HG03521 (cell line): ENCODE data around the gene COL27A1.

Experiments
- ATAC-seq: cut with Tn5 transposase; IDR thresholded peaks from one replicate; pipeline ENCODE4 v1.9.1; 2021; ENCODE audit warnings: mild to moderate bottlenecking, moderate library complexity; ENCODE audit not compliant: unreplicated experiment

Gene COL27A1

GRCh38 chr9:114141553-114142402 is 13.6 kb upstream of the COL27A1 start:
- no peak for ATAC-seq

DNA sequence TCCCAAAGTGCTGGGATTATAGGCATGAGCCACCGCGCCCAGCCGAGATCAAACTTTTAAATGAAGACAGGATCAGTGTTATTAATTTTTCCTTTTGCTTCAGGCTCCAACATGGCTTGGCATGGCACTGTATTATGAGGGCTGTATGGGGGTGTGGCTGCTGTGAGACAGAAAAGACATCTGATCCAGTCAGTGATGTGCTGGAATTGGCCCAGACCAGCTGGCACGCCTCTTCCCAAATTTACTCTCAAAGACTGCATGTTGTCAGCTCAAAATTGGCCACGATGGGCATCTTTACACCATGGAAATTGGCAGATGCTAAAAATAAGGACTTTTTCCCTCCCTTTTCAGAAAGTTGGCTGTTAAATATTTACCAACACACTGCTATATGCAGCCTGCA is 12.1 kb upstream of the COL27A1 start:
- no peak for ATAC-seq

DNA sequence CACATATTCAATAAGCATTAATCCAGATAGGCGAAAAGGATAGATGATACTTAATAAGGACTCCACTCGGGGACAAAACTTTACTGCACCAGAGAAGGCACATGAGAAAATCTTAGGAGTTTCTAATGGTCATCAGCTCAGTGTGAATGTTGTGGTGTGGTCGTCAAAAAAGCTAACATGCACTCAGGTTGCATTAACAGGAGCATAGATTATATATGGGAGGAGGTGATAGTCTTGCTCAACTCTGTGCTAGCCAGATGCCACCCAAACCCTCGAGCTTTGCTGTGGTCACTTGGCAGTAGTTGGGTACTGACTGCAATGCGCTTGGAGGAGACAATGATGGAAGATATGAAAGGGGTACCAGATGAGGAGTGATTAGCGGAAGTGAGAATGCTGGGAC is 8.6 kb upstream of the COL27A1 start:
- ATAC-seq = no peak

DNA sequence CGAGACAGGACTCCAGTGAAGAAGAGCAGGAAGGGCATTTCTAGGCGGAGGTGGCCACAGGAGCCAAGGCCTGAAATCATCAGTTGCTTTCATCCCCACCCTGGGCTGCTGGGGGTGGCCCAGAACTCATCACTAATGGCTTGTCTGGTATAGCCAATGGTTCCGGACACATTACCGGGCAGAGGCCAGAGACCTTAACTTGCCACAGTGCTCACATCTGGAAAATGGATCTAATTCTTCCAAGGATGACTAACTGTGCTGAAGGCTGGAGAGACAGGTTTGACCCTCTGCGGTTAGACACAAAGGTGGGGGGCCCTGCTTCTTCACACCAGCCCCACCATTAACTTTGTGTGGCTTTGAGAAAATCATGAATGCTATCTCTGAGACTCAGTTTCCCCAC is 6.2 kb upstream of the COL27A1 start:
- no peak for ATAC-seq

GRCh38 chr9:114149765-114150340 is 5.5 kb upstream of the COL27A1 start:
- ATAC-seq = no peak

- no peak for ATAC-seq
These were observed 4.7 kb upstream of the COL27A1 start for GRCh38 chr9:114150608-114151007.

- no peak for ATAC-seq
These were observed 3.8 kb upstream of the COL27A1 start for GRCh38 chr9:114151426-114151956.

- ATAC-seq = no peak
These were observed 1.4 kb upstream of the COL27A1 start for GRCh38 chr9:114153761-114154599.

GRCh38 chr9:114154600-114155102 is 686 bp upstream of the COL27A1 start:
- ATAC-seq = no peak

GRCh38 chr9:114155995-114156656 is 789 bp downstream of the COL27A1 start:
- ATAC-seq = no peak

GRCh38 chr9:114156657-114157421 is 1.5 kb downstream of the COL27A1 start:
- no peak for ATAC-seq

DNA sequence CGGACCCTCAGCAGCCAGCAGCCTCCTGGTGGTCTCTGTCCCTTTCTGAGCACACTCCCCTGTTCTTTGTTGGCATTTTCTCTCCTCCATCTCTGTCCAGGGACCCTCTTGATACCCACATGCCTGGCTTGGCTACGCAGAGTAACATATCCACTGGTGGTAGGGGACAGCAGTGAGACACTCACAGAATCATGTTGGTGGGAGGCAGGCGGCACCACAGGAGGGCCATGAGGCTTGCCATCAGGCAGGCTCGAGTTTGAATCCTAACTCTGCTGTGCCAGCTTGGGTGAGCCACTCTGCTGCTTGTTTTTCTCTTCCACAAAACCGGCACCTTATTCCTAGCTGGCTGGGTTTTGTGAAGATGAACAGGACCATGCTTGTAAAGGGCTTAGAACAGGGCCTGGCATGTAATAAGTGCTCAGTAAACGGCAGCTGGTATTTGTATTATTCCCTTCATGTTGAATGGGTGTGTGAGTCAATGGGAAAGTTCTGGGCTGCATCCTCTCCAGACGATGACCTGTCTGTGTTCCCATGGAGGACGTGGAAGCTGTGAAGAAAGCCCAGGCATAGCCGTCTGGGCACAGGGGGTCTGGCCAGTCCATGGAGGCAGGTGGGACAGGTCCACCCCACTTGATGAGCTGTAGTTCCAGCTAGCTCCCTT is 2.3 kb downstream of the COL27A1 start:
- ATAC-seq = no peak

GRCh38 chr9:114158482-114159130 is 3.3 kb downstream of the COL27A1 start:
- ATAC-seq = no peak

- ATAC-seq = no peak
These were observed 4.4 kb downstream of the COL27A1 start for GRCh38 chr9:114159691-114160090.

DNA sequence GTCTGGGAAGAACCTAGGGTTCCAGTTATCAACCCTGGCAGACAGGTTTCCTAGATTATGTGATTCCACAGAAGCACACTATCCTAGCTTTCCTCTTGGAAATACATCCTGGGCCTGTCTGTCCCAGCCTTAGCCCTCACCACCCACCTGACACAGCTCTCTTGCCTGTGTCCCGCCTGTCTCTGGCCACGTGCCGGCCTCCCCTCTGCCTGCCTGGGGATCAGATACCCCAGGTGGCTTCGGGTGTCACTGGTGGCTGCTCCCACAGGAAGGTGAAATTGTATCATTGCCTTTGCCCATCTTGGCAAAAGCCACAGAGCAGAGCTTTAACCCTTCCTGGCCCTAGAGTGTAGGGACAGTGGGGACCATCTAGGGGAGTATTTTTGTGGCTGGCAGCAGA is 6.2 kb downstream of the COL27A1 start:
- ATAC-seq = no peak

DNA sequence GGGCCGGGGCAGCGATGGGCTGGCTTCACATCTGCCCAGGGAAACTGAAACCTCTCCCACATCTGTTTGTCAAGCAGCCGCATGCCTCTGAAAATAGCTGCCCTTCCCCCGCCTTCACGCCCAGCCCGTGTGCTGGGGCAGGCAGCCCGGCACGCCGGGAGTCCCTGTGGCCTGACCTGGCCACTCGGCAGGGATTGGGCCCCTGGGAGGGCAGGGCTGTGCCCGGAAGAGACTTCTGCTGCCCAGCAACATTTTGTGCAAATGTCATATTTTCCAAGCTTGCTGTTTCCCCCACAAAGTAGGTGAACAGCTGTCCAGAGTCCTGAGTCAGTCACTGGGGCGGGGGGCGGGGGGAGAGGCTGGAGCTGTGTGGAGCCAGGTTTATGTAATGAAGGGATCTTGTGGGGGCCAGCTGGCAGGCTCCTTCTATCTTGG is 8.2 kb downstream of the COL27A1 start:
- no peak for ATAC-seq

DNA sequence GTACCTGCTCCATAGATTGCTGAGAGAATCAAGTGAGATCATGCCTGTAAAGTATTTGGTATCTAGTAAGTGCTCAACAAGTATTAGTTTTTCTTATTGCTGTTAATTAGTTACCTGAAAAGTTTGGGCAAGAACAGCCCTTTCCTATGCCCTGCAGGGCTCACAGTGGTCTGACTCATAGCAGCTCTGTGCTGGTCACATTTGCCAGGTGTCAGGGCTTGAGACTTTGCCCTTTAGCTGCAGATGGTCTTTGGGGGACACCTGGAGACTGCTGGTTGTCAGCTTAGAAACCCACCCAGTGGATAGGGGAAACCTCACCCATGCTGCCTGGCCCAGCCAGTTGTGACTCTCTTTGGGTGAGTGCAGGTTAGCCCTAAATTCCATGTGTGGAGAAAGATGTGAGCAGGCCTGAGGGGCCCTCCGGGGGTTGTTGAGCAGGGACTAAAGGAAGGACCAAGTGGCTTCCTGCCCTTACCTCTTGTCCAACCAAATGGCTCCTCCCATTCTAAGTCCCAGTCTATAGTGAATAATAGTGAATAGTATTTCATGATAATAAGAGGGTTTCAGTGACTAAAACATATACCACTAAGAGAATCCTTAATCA is 9.0 kb downstream of the COL27A1 start:
- no peak for ATAC-seq

GRCh38 chr9:114165407-114166102 is 10.2 kb downstream of the COL27A1 start:
- no peak for ATAC-seq
